ENCODE results near the gene VWA1. TPM values are rescaled to one million over a fixed set of nuclear protein-coding genes. Genes with fewer than 3 reads are reported as not detected.
"Not testable (repeated sequence)": the region's sequence is repeated elsewhere in the genome, so short reads cannot be mapped to it uniquely, and the experiment has no call there.

Gene VWA1
- total RNA-seq, 6 experiments from 2014 or later, result 39.5 to 195 (median 78.7) TPM

- intact Hi-C loops (cut with DNase I), result no loop called here
- ATAC-seq (no peak), DNase-seq (no peak)
- H3K27me3 ChIP-seq, result no peaks in the 10 kb centered on the region
- H3K4me1 ChIP-seq, result no peaks in the 10 kb centered on the region
- H3K9me3 ChIP-seq, result no peaks in the 10 kb centered on the region
- 89% methylated on average over 21 of the region's 42 CpGs for WGBS (ENCODE audit: insufficient coverage, low coverage, low lambda C conversion rate, missing lambda C conversion rate)
- peaks cover 0 to 20% (median 5%) of the 10 kb centered on the region in 4 donors for H3K36me3 ChIP-seq
- no peak for TF ChIP-seq POLR2A (IDR thresholded peaks at IDR 0.05)
- TF ChIP-seq CTCF (IDR thresholded peaks at IDR 0.05), result no peak
- no peak overlapping the region for H3K27ac ChIP-seq
- no peak overlapping the region for H3K4me3 ChIP-seq
Observed at GRCh38 chr1:1479547-1480487, 44.3 kb downstream of the VWA1 start.

GRCh38 chr1:1480488-1480867 lies 45.0 kb downstream of the VWA1 start:
- H3K9me3 ChIP-seq; H3K27ac ChIP-seq; intact Hi-C loops (cut with DNase I); H3K4me1 ChIP-seq; DNase-seq; ATAC-seq; H3K27me3 ChIP-seq; H3K4me3 ChIP-seq: not testable (repeated sequence)
- H3K36me3 ChIP-seq, result peaks cover 0 to 20% (median 5%) of the 10 kb centered on the region in 4 donors
- WGBS (ENCODE audit: insufficient coverage, low coverage, low lambda C conversion rate, missing lambda C conversion rate), result 93% methylated on average over 3 of the region's 16 CpGs

DNA sequence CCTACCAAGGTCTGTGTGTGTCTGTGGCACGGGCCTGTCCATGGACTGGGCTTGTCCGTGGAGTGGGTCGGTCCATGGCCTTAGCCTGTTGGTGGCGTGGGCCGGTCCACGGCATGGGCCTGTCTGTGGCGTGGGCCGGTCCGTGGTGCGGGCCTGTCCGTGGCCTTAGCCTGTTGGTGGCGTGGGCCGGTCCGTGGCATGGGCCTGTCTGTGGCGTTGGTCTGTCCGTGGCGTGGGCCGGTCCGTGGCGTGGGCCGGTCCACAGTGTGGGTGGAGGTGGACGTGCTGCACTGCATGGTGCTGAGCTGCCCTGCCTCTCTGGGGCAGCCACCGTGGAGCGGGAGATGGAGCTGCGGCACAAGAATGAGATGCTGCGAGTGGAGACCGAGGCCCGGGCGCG lies 46.3 kb downstream of the VWA1 start:
- H3K27ac ChIP-seq; ATAC-seq; H3K4me3 ChIP-seq; intact Hi-C loops (cut with DNase I); DNase-seq; H3K9me3 ChIP-seq; H3K27me3 ChIP-seq; H3K4me1 ChIP-seq: not testable (repeated sequence)
- H3K36me3 ChIP-seq, result peaks cover 0 to 20% (median 5%) of the 10 kb centered on the region in 4 donors
- 93% methylated on average over 5 of the region's 30 CpGs for WGBS (ENCODE audit: insufficient coverage, low coverage, low lambda C conversion rate, missing lambda C conversion rate)

GRCh38 chr1:1482856-1483255 lies 47.4 kb downstream of the VWA1 start:
- ATAC-seq, result no peak
- TF ChIP-seq CTCF (IDR thresholded peaks at IDR 0.05), result no peak
- no peak for TF ChIP-seq POLR2A (IDR thresholded peaks at IDR 0.05)
- intact Hi-C loops (cut with DNase I), result no loop called here
- Histone ChIP-seq H3K27ac (no peak overlapping the region), H3K4me3 (no peak overlapping the region), H3K4me1 (peaks cover 0 to 7% (median 3%) of the 10 kb centered on the region in 4 donors), H3K27me3 (no peaks in the 10 kb centered on the region), H3K36me3 (peaks cover 0 to 18% (median 5%) of the 10 kb centered on the region in 4 donors), H3K9me3 (no peaks in the 10 kb centered on the region)
- DNase-seq, result no peak
- WGBS (ENCODE audit: insufficient coverage, low coverage, low lambda C conversion rate, missing lambda C conversion rate), result 99% methylated on average over 11 of the region's 14 CpGs

GRCh38 chr1:1483714-1484113 lies 48.2 kb downstream of the VWA1 start:
- TF ChIP-seq CTCF (IDR thresholded peaks at IDR 0.05) (no peak), POLR2A (IDR thresholded peaks at IDR 0.05) (no peak)
- H3K4me3 ChIP-seq, result no peak overlapping the region
- no peak for ATAC-seq
- WGBS (ENCODE audit: insufficient coverage, low coverage, low lambda C conversion rate, missing lambda C conversion rate), result 93% methylated on average over 8 of the region's 16 CpGs
- H3K4me1 ChIP-seq, result peaks cover 0 to 9% (median 3%) of the 10 kb centered on the region in 4 donors
- no peak for DNase-seq
- H3K27ac ChIP-seq, result no peak overlapping the region
- H3K36me3 ChIP-seq, result peaks cover 0 to 20% (median 4%) of the 10 kb centered on the region in 4 donors
- intact Hi-C loops (cut with DNase I), result no loop called here
- H3K27me3 ChIP-seq, result no peaks in the 10 kb centered on the region
- no peaks in the 10 kb centered on the region for H3K9me3 ChIP-seq

DNA sequence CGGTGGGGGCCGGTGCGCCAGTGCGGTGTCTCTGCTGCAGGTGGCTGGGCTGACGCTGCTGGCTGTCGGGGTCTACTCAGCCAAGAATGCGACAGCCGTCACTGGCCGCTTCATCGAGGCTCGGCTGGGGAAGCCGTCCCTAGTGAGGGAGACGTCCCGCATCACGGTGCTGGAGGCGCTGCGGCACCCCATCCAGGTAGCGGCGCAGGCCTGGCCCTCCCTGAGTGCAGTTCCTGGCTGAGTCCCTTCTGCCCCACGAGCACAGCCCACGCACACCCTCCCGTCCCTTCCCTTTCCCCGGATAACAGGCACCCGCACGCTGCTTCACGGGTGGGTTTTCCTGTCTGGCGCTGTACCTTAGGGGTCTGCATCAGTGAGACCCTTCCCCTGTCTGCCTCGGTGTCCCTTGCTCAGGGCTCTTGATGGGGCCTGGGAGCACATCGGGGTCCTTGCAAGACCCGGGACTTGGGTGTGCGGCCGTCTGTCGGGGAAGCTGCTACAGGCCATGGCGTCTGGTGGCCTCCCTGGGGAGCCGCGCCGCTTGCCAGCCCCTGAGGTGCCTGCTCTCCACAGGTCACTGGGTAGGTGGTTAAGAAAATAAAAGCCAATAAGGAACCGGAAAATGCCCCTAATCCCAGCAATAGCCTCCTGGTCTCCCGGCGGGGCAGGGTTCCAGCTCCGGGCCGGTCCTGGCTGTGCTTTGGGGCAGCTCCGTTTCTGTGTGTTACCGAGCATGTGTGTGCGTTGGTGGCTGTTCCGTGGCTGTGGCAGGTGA lies 49.7 kb downstream of the VWA1 start:
- H3K36me3 ChIP-seq, result peaks cover 0 to 27% (median 7%) of the 10 kb centered on the region in 4 donors
- H3K4me3 ChIP-seq; H3K4me1 ChIP-seq; H3K27me3 ChIP-seq; ATAC-seq; H3K9me3 ChIP-seq; H3K27ac ChIP-seq; DNase-seq; intact Hi-C loops (cut with DNase I): not testable (repeated sequence)
- 100% methylated on average over 5 of the region's 46 CpGs for WGBS (ENCODE audit: insufficient coverage, low coverage, low lambda C conversion rate, missing lambda C conversion rate)

DNA sequence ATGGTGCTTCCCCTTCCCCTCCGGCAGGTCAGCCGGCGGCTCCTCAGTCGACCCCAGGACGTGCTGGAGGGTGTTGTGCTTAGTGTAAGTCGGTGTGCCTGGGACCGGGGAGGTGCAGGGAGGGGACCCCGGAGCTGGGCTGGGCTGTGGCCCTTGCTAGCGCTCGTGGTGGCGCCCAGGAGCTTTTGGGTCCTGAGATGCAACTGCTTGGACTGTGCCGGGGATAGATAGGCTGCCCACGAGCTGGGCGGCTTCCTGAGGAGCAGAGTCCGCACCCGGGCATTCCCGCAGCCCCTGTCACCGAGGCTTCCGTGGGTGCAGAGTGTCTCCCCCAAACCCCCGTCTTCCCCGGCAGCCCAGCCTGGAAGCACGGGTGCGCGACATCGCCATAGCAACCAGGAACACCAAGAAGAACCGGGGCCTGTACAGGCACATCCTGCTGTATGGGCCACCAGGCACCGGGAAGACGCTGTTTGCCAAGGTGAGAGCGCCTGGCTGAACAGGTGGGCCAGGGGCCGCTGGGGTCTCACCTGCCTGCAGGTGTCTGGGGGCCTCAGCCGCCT lies 50.3 kb downstream of the VWA1 start:
- H3K4me3 ChIP-seq; H3K9me3 ChIP-seq; H3K27ac ChIP-seq; DNase-seq; intact Hi-C loops (cut with DNase I); H3K4me1 ChIP-seq; ATAC-seq; H3K27me3 ChIP-seq: not testable (repeated sequence)
- peaks cover 0 to 27% (median 8%) of the 10 kb centered on the region in 4 donors for H3K36me3 ChIP-seq
- no CpG with 5 or more reads among the region's 31 CpGs for WGBS (ENCODE audit: insufficient coverage, low coverage, low lambda C conversion rate, missing lambda C conversion rate)
